Uterus (tissue), 2 donors: ENCODE data around the gene YOD1.

Source experiments
- CTCF ChIP-seq, 4 experiments: fragments of 200-600 bp in 2 of 4; fragments of 450-650 bp in 2 of 4; sonication (generic) in 2 of 4; IDR thresholded peaks; one replicate each; pipeline ENCODE4 v1.5.1; 2016 to 2019; ENCODE audit warnings: antibody characterized with exemption in 4 of 4, mild to moderate bottlenecking in 2 of 4, moderate library complexity in 1 of 4
- POLR2A ChIP-seq, 2 donors: fragments of 450-650 bp; IDR thresholded peaks; one replicate each; pipeline ENCODE4 v1.6.1; 2016; ENCODE audit warnings: antibody characterized with exemption in 2 of 2, mild to moderate bottlenecking in 1 of 2, moderate library complexity in 1 of 2

GRCh38 chr1:207055386-207056001 lies 4.5 kb upstream of the YOD1 start:
- TF ChIP-seq POLR2A (IDR thresholded peaks at IDR 0.05) (no peak), CTCF (IDR thresholded peaks at IDR 0.05) (no peak)
